ENCODE results near the gene HNRNPK. TPM values are rescaled to one million over a fixed set of nuclear protein-coding genes. Genes with fewer than 3 reads are reported as not detected.

The HNRNPK gene
- total RNA-seq, 2 donors from 2014 or later = 447 to 480 TPM

- TF ChIP-seq POLR2A (IDR thresholded peaks at IDR 0.05) (peak; percentile 44), CTCF (IDR thresholded peaks at IDR 0.05) (no peak), POLR2AphosphoS5 (IDR thresholded peaks at IDR 0.05) (peak; percentile 44)
These were observed 813 bp downstream of the HNRNPK start for GRCh38 chr9:83978992-83979811.

DNA sequence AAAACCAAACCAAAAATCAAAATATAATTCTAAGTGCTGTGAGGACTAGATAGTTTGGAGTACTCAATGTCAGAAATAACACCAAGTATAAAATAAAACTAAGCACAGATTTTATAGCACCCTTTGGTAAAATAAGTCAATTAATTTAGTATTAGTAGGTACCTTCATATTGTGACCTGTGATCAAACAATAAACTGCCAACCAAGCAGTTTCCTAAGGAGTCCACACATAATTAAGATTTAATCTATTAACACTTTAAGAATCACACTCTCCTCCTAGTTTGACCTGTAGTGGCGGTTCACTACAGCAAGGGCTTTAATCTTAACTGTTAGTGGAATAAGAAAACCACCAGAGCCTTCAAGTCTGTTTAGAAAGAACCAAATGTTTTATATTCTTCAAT lies 2.8 kb downstream of the HNRNPK start:
- Histone ChIP-seq H3K27ac (no peak overlapping the region), H3K9me3 (no peaks in the 10 kb centered on the region), H3K4me1 (replicated peaks) (no peaks in the 10 kb centered on the region), H3K36me3 (peaks cover 7 to 23% of the 10 kb centered on the region in 2 donors), H3K4me3 (peak overlapping the region in 1 of 2 donors; percentile 96), H3K27me3 (replicated peaks; ENCODE audit: insufficient read depth) (no peaks in the 10 kb centered on the region)
- intact Hi-C loops (cut with DNase I) = no loop called here
- TF ChIP-seq CTCF (IDR thresholded peaks at IDR 0.05) = no peak
- no peak for TF ChIP-seq POLR2A (IDR thresholded peaks at IDR 0.05)
- TF ChIP-seq POLR2AphosphoS5 (IDR thresholded peaks at IDR 0.05) = no peak
- no peak for DNase-seq (ENCODE audit: low spot score)
- 61% methylated on average over 1 of the region's 1 CpG for WGBS

More at GRCh38 chr9:83978992-83979811, 813 bp downstream of the HNRNPK start:
- no peaks in the 10 kb centered on the region for H3K27me3 ChIP-seq (replicated peaks; ENCODE audit: insufficient read depth)
- no peaks in the 10 kb centered on the region for H3K9me3 ChIP-seq
- peak overlapping the region; percentile 99 for H3K27ac ChIP-seq
- WGBS = under 1% methylated on average over 50 of the region's 55 CpGs
- H3K4me3 ChIP-seq = peak overlapping the region; percentile 95 to 96
- peak; percentile 78 for DNase-seq (ENCODE audit: low spot score)
- intact Hi-C loops (cut with DNase I) = loop anchor here (2.0 kb wide), 3 partner anchors 22 to 194 kb away; partner anchors contain the start of gene KIF27
- peaks cover 0 to 7% of the 10 kb centered on the region in 2 donors for H3K36me3 ChIP-seq
- H3K4me1 ChIP-seq (replicated peaks) = no peaks in the 10 kb centered on the region

GRCh38 chr9:83976372-83976771 lies 3.6 kb downstream of the HNRNPK start:
- intact Hi-C loops (cut with DNase I) = no loop called here
- H3K36me3 ChIP-seq = peaks cover 11 to 26% of the 10 kb centered on the region in 2 donors
- WGBS = 56% methylated on average over 2 of the region's 2 CpGs

GRCh38 chr9:83975300-83975699 lies 4.7 kb downstream of the HNRNPK start:
- H3K4me1 ChIP-seq (replicated peaks) = no peaks in the 10 kb centered on the region
- no peak overlapping the region for H3K27ac ChIP-seq
- no peak for TF ChIP-seq POLR2AphosphoS5 (IDR thresholded peaks at IDR 0.05)
- no peak for TF ChIP-seq CTCF (IDR thresholded peaks at IDR 0.05)
- intact Hi-C loops (cut with DNase I) = no loop called here
- H3K27me3 ChIP-seq (replicated peaks; ENCODE audit: insufficient read depth) = no peaks in the 10 kb centered on the region
- 88% methylated on average over 12 of the region's 12 CpGs for WGBS
- H3K36me3 ChIP-seq = peaks cover 11 to 34% of the 10 kb centered on the region in 2 donors
- H3K9me3 ChIP-seq = no peaks in the 10 kb centered on the region
- DNase-seq (ENCODE audit: low spot score) = no peak
- no peak overlapping the region for H3K4me3 ChIP-seq

More at GRCh38 chr9:83976372-83976771, 3.6 kb downstream of the HNRNPK start:
- Histone ChIP-seq H3K27me3 (replicated peaks; ENCODE audit: insufficient read depth) (no peaks in the 10 kb centered on the region), H3K4me1 (replicated peaks) (no peaks in the 10 kb centered on the region), H3K4me3 (no peak overlapping the region), H3K27ac (no peak overlapping the region), H3K9me3 (no peaks in the 10 kb centered on the region)
- DNase-seq (ENCODE audit: low spot score) = no peak
- TF ChIP-seq POLR2A (IDR thresholded peaks at IDR 0.05) = no peak
- TF ChIP-seq POLR2AphosphoS5 (IDR thresholded peaks at IDR 0.05) = no peak
- no peak for TF ChIP-seq CTCF (IDR thresholded peaks at IDR 0.05)

- H3K36me3 ChIP-seq = peaks cover 11 to 45% of the 10 kb centered on the region in 2 donors
- intact Hi-C loops (cut with DNase I) = no loop called here
- 55% methylated on average over 2 of the region's 2 CpGs for WGBS
These were observed 7.7 kb downstream of the HNRNPK start for GRCh38 chr9:83972286-83972685.

More at GRCh38 chr9:83972286-83972685, 7.7 kb downstream of the HNRNPK start:
- no peak for DNase-seq (ENCODE audit: low spot score)
- Histone ChIP-seq H3K27me3 (replicated peaks; ENCODE audit: insufficient read depth) (no peaks in the 10 kb centered on the region), H3K4me1 (replicated peaks) (no peaks in the 10 kb centered on the region), H3K4me3 (no peak overlapping the region), H3K27ac (no peak overlapping the region), H3K9me3 (no peaks in the 10 kb centered on the region)
- TF ChIP-seq POLR2AphosphoS5 (IDR thresholded peaks at IDR 0.05) (no peak), CTCF (IDR thresholded peaks at IDR 0.05) (no peak), POLR2A (IDR thresholded peaks at IDR 0.05) (no peak)
